Erythroblast (primary cell): Measurements from ENCODE around the gene FRMD5.

Source experiments
- GATA1 ChIP-seq: IDR thresholded peaks from 2 replicates; pipeline ENCODE4 v1.6.1; 2011; ENCODE audit warnings: low read depth, mild to moderate bottlenecking, control low read depth, low read length, moderate library complexity
- POLR2A ChIP-seq: IDR thresholded peaks from 2 replicates; pipeline ENCODE4 v1.6.1; 2011; ENCODE audit warnings: mild to moderate bottlenecking, low read length

GRCh38 chr15:43913026-43913780 is 281.9 kb downstream of the FRMD5 start:
- no peak for TF ChIP-seq POLR2A
- no peak for TF ChIP-seq GATA1
